B cell (primary cell): ENCODE measurements around the gene RIBC2. TPM values are rescaled to one million over a fixed set of nuclear protein-coding genes. Genes with fewer than 3 reads are reported as not detected.

ENCODE experiments used
- ATAC-seq: fragments of 200-7000 bp; cut with Tn5 transposase; one replicate; pipeline ENCODE4 v1.10.0; 2021; ENCODE audit warnings: low read depth, mild to moderate bottlenecking, moderate number of reproducible peaks, moderate library complexity
- CTCF ChIA-PET: fragments of 350-600 bp; sonication (Branson Sonifier 250); formaldehyde crosslinking; loops from one replicate; lab custom pipeline; 2021; ENCODE audit warnings: antibody characterized with exemption, inconsistent platforms; lab: Charles Lee
- POLR2A ChIA-PET: fragments of 350-600 bp; sonication (Branson Sonifier 250); formaldehyde crosslinking; loops from one replicate; lab custom pipeline; 2021; ENCODE audit warnings: antibody characterized with exemption; lab: Charles Lee
- DNase-seq: peaks from one replicate; pipeline ENCODE4 v3.0.0; 2013
- H2AFZ ChIP-seq: 2 replicates; pipeline ENCODE4 v1.6.1; 2012; ENCODE audit warnings: mild to moderate bottlenecking, low read depth, low read length; ENCODE audit not compliant: insufficient read depth, poor library complexity, severe bottlenecking
- H3K27ac ChIP-seq, 2 donors: 1 replicate in 1 of 2; 2 replicates in 1 of 2; pipeline ENCODE4 v1.5.1; 2012 to 2013; ENCODE audit warnings: low read length in 2 of 2, mild to moderate bottlenecking in 2 of 2, moderate library complexity in 1 of 2
- H3K27me3 ChIP-seq, 4 experiments: fragments of 200-600 bp in 1 of 4; sonication (generic) in 1 of 4; replicated peaks in 1 of 4; 1 replicate in 2 of 4; 2 replicates in 2 of 4; pipeline versions ENCODE4 v1.6.1 to v1.7.0; 2013 to 2016; ENCODE audit warnings: low read length in 3 of 4, mild to moderate bottlenecking in 2 of 4, mixed read lengths in 1 of 4, moderate library complexity in 1 of 4; ENCODE audit not compliant: insufficient read depth in 4 of 4, control insufficient read depth in 3 of 4; ENCODE audit errors: control extremely low read depth in 1 of 4
- H3K36me3 ChIP-seq, 2 experiments: replicated peaks in 1 of 2; 1 replicate in 1 of 2; 2 replicates in 1 of 2; pipeline versions ENCODE4 v1.6.1 to v1.7.1; 2013; ENCODE audit warnings: low read length in 1 of 2; ENCODE audit not compliant: insufficient read depth in 2 of 2, control insufficient read depth in 1 of 2; ENCODE audit errors: control extremely low read depth in 1 of 2, extremely low read depth in 1 of 2
- H3K4me1 ChIP-seq, 2 donors: fragments of 200-600 bp in 1 of 2; sonication (generic) in 1 of 2; 1 replicate in 1 of 2; 2 replicates in 1 of 2; pipeline versions ENCODE4 v1.5.1 to v1.6.1; 2013 to 2017; ENCODE audit warnings: low read length in 2 of 2; ENCODE audit not compliant: control insufficient read depth in 2 of 2, insufficient read depth in 2 of 2
- H3K4me2 ChIP-seq: replicated peaks from 2 replicates; pipeline ENCODE3; 2012; ENCODE audit warnings: mild to moderate bottlenecking, low read depth, low read length; ENCODE audit not compliant: poor library complexity, severe bottlenecking
- H3K4me3 ChIP-seq, 5 experiments: fragments of 200-600 bp in 1 of 5; sonication (generic) in 1 of 5; 1 replicate in 3 of 5; 2 replicates in 2 of 5; pipeline versions ENCODE4 v1.5.1 to v1.7.0; 2011 to 2016; ENCODE audit warnings: low read length in 4 of 5, mild to moderate bottlenecking in 4 of 5, low read depth in 2 of 5, control low read depth in 1 of 5, moderate library complexity in 1 of 5; ENCODE audit not compliant: insufficient read depth in 1 of 5; ENCODE audit errors: control extremely low read depth in 1 of 5, extremely low read depth in 1 of 5
- H3K79me2 ChIP-seq: fragments of 200-600 bp; sonication (generic); one replicate; pipeline ENCODE4 v1.6.0; 2016; ENCODE audit warnings: low read length; ENCODE audit not compliant: control insufficient read depth, insufficient read depth
- H3K9ac ChIP-seq: fragments of 200-600 bp; sonication (generic); 2 replicates; pipeline ENCODE4 v1.6.1; 2017; ENCODE audit warnings: mild to moderate bottlenecking, low read length, moderate library complexity
- H3K9me3 ChIP-seq, 3 donors: one replicate each; pipeline versions ENCODE4 v1.6.1 to v1.7.1; 2013; ENCODE audit warnings: low read length in 2 of 3; ENCODE audit not compliant: control insufficient read depth in 2 of 3, insufficient read depth in 1 of 3; ENCODE audit errors: control extremely low read depth in 1 of 3
- H4K20me1 ChIP-seq: 2 replicates; pipeline ENCODE4 v1.6.0; 2012; ENCODE audit warnings: mild to moderate bottlenecking, low read length; ENCODE audit not compliant: insufficient read depth, control insufficient read depth, poor library complexity, severe bottlenecking
- H3K27ac Mint-ChIP-seq: one replicate; pipeline ENCODE4 v1.8.0; 2021; ENCODE audit warnings: mixed read lengths
- H3K27me3 Mint-ChIP-seq: one replicate; pipeline ENCODE4 v1.8.0; 2021; ENCODE audit warnings: mixed read lengths
- H3K4me1 Mint-ChIP-seq: one replicate; pipeline ENCODE4 v1.8.0; 2021; ENCODE audit warnings: mixed read lengths
- H3K4me3 Mint-ChIP-seq: one replicate; pipeline ENCODE4 v1.8.0; 2021; ENCODE audit warnings: mixed read lengths
- H3K9me3 Mint-ChIP-seq: one replicate; pipeline ENCODE4 v1.8.0; 2022; ENCODE audit warnings: mixed read lengths; ENCODE audit not compliant: insufficient read depth
- EZH2 ChIP-seq: IDR thresholded peaks from 2 replicates; pipeline ENCODE4 v1.6.1; 2012; ENCODE audit warnings: borderline replicate concordance, low read depth, mild to moderate bottlenecking, moderate library complexity, low read length; ENCODE audit not compliant: insufficient read depth, poor library complexity, severe bottlenecking
- WGBS: methylation state at CpG from one replicate; pipeline ENCODE4 v1.1.5; 2013; ENCODE audit warnings: missing lambda C conversion rate; ENCODE audit not compliant: insufficient coverage; 5-methylcytosine and 5-hydroxymethylcytosine counted together
- intact Hi-C: fragments of 100-400 bp; cut with micrococcal nuclease; formaldehyde crosslinking; loops from one replicate; pipeline ENCODE4 v1.10.0; 2022
- polyA plus RNA-seq: library from polyadenylated mRNA; depleted of rRNA; stranded (reverse); fragments of >200 nt; gene quantifications from 2 replicates; pipeline ENCODE4 v1.2.3, GENCODE V29; 2012
- total RNA-seq, 2 donors: library from RNA; stranded (reverse); fragments of 120-200 nt in 1 of 2; gene quantifications; 1 replicate in 1 of 2; 2 replicates in 1 of 2; pipeline versions ENCODE4 v1.2.3 to v1.2.4, GENCODE V29; 2013 to 2022
- TF ChIP-seq, protein P1 (sequence below): fragments of 200-600 bp; IDR thresholded peaks from one replicate; pipeline ENCODE4 v1.8.0; 2022; ENCODE audit warnings: antibody characterized with exemption, mild to moderate bottlenecking

RIBC2 gene
- total and polyA plus RNA-seq, 2 donors (not counting 1 experiment from before 2014, with no cell fraction given) = not detected

DNA sequence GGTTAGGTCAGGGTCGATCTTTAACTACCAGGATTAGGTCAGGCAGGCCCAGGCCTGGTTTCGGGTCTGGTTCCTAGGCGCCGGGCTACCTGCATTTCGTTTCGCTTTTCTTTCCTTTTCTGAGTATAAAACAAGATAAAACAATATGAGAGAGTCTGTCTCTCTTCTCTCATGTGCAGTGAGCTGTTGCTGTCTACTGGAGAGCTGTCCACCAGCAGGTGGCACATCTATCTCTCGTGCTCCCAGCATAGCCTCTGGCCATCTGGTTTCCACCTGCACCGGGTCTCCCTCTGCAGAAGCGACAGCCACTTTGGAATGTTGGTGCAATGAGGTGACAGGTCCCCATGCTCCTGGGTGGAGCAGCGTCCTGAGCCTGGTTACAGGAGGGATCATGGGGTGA, 27.6 kb downstream of the RIBC2 start:
- Histone ChIP-seq H3K79me2 (no peaks in the 10 kb centered on the region), H3K9ac (no peak overlapping the region), H3K27ac (no peak overlapping the region), H3K36me3 (no peaks in the 10 kb centered on the region), H4K20me1 (no peaks in the 10 kb centered on the region), H3K4me1 (peaks cover 0 to 7% of the 10 kb centered on the region in 2 donors), H2AFZ (peak overlapping the region; percentile 33), H3K9me3 (no peaks in the 10 kb centered on the region), H3K4me3 (no peak overlapping the region), H3K4me2 (peak overlapping the region; percentile 20), H3K27me3 (no peaks in the 10 kb centered on the region)
- DNase-seq (no peak), ATAC-seq (peak; percentile 31)
- Mint-ChIP-seq H3K27ac (no peak overlapping the region), H3K4me1 (peaks cover 10% of the 10 kb centered on the region), H3K4me3 (peak overlapping the region; percentile 20), H3K27me3 (peaks cover 9% of the 10 kb centered on the region), H3K9me3 (no peaks in the 10 kb centered on the region)
- 8% methylated on average over 2 of the region's 10 CpGs for WGBS
- CTCF ChIA-PET = interaction anchor here (1.6 kb wide), 1 partner anchor 301 kb away, joined by 3 read pairs; no protein-coding TSS in a partner anchor
- POLR2A ChIA-PET = no interaction called here
- TF ChIP-seq, protein P1, sequence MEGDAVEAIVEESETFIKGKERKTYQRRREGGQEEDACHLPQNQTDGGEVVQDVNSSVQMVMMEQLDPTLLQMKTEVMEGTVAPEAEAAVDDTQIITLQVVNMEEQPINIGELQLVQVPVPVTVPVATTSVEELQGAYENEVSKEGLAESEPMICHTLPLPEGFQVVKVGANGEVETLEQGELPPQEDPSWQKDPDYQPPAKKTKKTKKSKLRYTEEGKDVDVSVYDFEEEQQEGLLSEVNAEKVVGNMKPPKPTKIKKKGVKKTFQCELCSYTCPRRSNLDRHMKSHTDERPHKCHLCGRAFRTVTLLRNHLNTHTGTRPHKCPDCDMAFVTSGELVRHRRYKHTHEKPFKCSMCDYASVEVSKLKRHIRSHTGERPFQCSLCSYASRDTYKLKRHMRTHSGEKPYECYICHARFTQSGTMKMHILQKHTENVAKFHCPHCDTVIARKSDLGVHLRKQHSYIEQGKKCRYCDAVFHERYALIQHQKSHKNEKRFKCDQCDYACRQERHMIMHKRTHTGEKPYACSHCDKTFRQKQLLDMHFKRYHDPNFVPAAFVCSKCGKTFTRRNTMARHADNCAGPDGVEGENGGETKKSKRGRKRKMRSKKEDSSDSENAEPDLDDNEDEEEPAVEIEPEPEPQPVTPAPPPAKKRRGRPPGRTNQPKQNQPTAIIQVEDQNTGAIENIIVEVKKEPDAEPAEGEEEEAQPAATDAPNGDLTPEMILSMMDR = peak; percentile 34
- no peak for TF ChIP-seq EZH2
- intact Hi-C loops = no loop called here

DNA sequence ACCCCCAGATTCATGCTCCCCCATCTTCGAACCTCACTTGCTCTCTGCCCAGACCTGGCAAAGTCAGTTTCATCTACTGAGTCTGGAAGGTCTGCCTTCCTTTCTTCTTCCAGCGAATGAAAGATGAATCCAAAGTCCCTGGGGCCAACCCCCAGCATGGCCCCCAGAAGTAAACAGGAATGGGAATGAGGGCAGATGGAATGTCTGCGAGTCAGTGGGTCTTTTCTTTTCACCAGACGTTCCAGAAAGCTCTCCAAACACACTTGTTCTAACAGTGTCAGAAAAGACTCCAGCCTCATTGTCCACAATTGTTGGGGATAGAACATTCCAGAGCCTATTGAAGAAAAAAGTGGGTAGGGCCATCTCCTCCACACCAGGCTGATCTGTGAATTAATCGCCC, 28.6 kb downstream of the RIBC2 start:
- Histone ChIP-seq H2AFZ (no peak overlapping the region), H3K9ac (no peak overlapping the region), H3K27ac (no peak overlapping the region), H3K27me3 (no peaks in the 10 kb centered on the region), H3K4me3 (no peak overlapping the region), H3K36me3 (no peaks in the 10 kb centered on the region), H4K20me1 (no peaks in the 10 kb centered on the region), H3K4me2 (no peak overlapping the region), H3K9me3 (no peaks in the 10 kb centered on the region), H3K4me1 (peaks cover 0 to 7% of the 10 kb centered on the region in 2 donors), H3K79me2 (no peaks in the 10 kb centered on the region)
- TF ChIP-seq EZH2 = no peak
- TF ChIP-seq, protein P1 = no peak
- CTCF ChIA-PET = interaction anchor here (1.0 kb wide), 1 partner anchor 10 kb away, joined by 4 read pairs; no protein-coding TSS in a partner anchor
- H3K27ac Mint-ChIP-seq = no peak overlapping the region
- H3K9me3 Mint-ChIP-seq = no peaks in the 10 kb centered on the region
- POLR2A ChIA-PET = no interaction called here
- WGBS = 92% methylated on average over 2 of the region's 5 CpGs
- H3K4me1 Mint-ChIP-seq = peaks cover 10% of the 10 kb centered on the region
- intact Hi-C loops = no loop called here
- H3K4me3 Mint-ChIP-seq = no peak overlapping the region
- ATAC-seq (no peak), DNase-seq (no peak)
- H3K27me3 Mint-ChIP-seq = peaks cover 9% of the 10 kb centered on the region
